Retinal pigment epithelial cell (primary cell): ENCODE data around the gene MAPKAP1.
A peak's percentile ranks its signal among the peaks of the same experiment; 100 is the strongest.

Experiments used
- DNase-seq: peaks from one replicate; pipeline ENCODE4 v3.0.0-alpha.2; 2010; ENCODE audit warnings: low read depth
- H3K4me3 ChIP-seq: 2 replicates; pipeline ENCODE4 v1.5.1; 2011; ENCODE audit warnings: mild to moderate bottlenecking, low read length, control low read depth, moderate library complexity
- CTCF ChIP-seq: conservative IDR thresholded peaks from 2 replicates; pipeline ENCODE4 v1.5.1; 2011; ENCODE audit warnings: low read depth, low read length, control low read depth, inconsistent platforms

MAPKAP1 gene

GRCh38 chr9:125409637-125410521, 297.1 kb downstream of the MAPKAP1 start:
- no peak overlapping the region for H3K4me3 ChIP-seq
- TF ChIP-seq CTCF = no peak
- DNase-seq = no peak

- DNase-seq = no peak
- H3K4me3 ChIP-seq = no peak overlapping the region
- TF ChIP-seq CTCF = no peak
These were observed 297.8 kb downstream of the MAPKAP1 start for GRCh38 chr9:125409217-125409636.

- H3K4me3 ChIP-seq = peak overlapping the region; percentile 56
- DNase-seq = no peak
- TF ChIP-seq CTCF = peak; percentile 77
These were observed 298.8 kb downstream of the MAPKAP1 start for GRCh38 chr9:125407974-125408900.

- TF ChIP-seq CTCF = no peak
- H3K4me3 ChIP-seq = peak overlapping the region; percentile 56
- DNase-seq = no peak
These were observed 299.5 kb downstream of the MAPKAP1 start for GRCh38 chr9:125407432-125407973.

GRCh38 chr9:125406810-125407087, 300.3 kb downstream of the MAPKAP1 start:
- no peak for DNase-seq
- TF ChIP-seq CTCF = no peak
- H3K4me3 ChIP-seq = no peak overlapping the region

- no peak for TF ChIP-seq CTCF
- no peak for DNase-seq
- no peak overlapping the region for H3K4me3 ChIP-seq
These were observed 300.8 kb downstream of the MAPKAP1 start for GRCh38 chr9:125405938-125406809.
